GM19395 (cell line): Measurements from ENCODE around the gene RNF112.

ENCODE experiments used
- ATAC-seq: cut with Tn5 transposase; IDR thresholded peaks from one replicate; pipeline ENCODE4 v1.9.1; 2021; ENCODE audit warnings: mild to moderate bottlenecking, moderate library complexity; ENCODE audit not compliant: unreplicated experiment

The RNF112 gene

DNA sequence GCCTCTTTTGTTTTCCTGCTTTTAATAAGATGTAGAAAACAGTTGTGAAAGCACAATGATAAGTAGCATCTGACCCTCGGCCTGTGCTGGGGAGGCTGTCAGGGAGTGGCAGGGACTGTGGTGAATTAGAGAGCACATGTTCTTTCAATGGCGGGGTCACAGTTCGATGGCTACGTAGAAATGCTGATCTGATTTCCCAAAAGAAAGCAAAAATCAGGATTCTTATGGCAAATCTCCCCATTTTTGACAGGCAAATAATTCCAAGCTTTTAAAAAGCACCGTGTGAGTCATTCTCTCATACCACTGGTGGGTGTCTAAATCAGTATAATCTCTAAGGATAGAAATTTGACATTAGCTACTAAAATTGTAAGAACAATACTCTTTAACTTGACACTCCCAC lies 36.9 kb upstream of the RNF112 start:
- ATAC-seq = no peak

- ATAC-seq = no peak
These were observed 35.3 kb upstream of the RNF112 start for GRCh38 chr17:19375732-19376131.

GRCh38 chr17:19376811-19377210 lies 34.2 kb upstream of the RNF112 start:
- no peak for ATAC-seq

GRCh38 chr17:19377602-19378415 lies 33.2 kb upstream of the RNF112 start:
- peak; percentile 90 for ATAC-seq

DNA sequence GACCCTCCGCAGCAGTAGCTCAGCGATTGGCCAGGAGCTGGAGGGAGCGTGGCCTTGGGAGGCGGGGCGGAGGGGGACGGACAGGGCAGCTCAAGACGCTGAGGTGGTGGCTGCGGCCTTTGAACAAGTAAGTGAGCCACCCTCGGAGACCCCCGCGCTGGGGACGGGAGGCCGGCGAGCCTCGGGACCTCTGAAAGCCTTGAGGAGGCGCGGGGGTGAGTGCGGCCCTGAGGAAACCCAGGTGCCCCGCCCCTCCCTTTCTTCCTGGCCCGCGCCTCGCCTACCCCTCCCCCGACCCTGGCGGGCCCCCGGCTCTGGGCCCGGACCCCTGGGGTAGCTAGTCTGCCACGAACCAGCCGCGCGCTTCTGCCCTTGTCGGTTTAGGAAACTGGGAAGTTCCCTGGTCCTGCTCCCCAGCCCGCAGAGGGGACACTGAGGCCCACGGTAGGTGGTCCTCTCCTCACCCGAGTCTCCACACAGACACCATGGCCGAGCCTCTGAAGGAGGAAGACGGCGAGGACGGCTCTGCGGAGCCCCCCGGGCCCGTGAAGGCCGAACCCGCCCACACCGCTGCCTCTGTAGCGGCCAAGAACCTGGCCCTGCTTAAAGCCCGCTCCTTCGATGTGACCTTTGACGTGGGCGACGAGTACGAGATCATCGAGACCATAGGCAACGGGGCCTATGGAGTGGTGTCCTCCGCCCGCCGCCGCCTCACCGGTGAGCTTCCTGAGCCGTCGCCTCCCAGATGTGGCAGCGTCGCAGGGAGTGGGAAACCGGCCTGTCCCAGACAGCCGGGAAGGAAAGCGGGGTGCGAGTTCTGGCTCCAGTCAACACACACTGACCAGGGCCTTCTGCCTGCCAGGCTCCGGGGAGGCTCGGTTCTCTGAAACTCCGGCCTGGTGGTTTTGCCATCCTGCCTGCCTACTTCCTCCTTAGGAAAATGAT lies 32.3 kb upstream of the RNF112 start, which contains the start of gene MAPK7:
TSS of gene MAPK7 (plus strand) at position 83 of the 945 bp plus-strand sequence. CDS start at position 486, 403 bp downstream.
- peak; percentile 9 for ATAC-seq

GRCh38 chr17:19379361-19380065 lies 31.5 kb upstream of the RNF112 start:
- ATAC-seq = no peak

DNA sequence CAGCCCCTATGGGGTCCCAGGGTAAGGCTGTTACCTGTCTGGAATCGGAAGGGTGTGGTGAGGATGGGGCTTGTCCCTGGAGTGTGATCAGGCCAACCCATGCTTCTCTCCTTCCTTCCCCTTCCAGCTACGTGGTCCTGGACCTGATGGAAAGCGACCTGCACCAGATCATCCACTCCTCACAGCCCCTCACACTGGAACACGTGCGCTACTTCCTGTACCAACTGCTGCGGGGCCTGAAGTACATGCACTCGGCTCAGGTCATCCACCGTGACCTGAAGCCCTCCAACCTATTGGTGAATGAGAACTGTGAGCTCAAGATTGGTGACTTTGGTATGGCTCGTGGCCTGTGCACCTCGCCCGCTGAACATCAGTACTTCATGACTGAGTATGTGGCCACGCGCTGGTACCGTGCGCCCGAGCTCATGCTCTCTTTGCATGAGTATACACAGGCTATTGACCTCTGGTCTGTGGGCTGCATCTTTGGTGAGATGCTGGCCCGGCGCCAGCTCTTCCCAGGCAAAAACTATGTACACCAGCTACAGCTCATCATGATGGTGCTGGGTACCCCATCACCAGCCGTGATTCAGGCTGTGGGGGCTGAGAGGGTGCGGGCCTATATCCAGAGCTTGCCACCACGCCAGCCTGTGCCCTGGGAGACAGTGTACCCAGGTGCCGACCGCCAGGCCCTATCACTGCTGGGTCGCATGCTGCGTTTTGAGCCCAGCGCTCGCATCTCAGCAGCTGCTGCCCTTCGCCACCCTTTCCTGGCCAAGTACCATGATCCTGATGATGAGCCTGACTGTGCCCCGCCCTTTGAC lies 30.3 kb upstream of the RNF112 start:
- no peak for ATAC-seq

- ATAC-seq = no peak
These were observed 29.7 kb upstream of the RNF112 start for GRCh38 chr17:19381361-19381740.

DNA sequence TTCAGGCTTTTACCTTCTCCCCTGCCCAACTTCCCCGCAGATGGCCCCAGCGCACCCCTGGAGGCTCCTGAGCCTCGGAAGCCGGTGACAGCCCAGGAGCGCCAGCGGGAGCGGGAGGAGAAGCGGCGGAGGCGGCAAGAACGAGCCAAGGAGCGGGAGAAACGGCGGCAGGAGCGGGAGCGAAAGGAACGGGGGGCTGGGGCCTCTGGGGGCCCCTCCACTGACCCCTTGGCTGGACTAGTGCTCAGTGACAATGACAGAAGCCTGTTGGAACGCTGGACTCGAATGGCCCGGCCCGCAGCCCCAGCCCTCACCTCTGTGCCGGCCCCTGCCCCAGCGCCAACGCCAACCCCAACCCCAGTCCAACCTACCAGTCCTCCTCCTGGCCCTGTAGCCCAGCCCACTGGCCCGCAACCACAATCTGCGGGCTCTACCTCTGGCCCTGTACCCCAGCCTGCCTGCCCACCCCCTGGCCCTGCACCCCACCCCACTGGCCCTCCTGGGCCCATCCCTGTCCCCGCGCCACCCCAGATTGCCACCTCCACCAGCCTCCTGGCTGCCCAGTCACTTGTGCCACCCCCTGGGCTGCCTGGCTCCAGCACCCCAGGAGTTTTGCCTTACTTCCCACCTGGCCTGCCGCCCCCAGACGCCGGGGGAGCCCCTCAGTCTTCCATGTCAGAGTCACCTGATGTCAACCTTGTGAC lies 29.1 kb upstream of the RNF112 start:
- no peak for ATAC-seq

DNA sequence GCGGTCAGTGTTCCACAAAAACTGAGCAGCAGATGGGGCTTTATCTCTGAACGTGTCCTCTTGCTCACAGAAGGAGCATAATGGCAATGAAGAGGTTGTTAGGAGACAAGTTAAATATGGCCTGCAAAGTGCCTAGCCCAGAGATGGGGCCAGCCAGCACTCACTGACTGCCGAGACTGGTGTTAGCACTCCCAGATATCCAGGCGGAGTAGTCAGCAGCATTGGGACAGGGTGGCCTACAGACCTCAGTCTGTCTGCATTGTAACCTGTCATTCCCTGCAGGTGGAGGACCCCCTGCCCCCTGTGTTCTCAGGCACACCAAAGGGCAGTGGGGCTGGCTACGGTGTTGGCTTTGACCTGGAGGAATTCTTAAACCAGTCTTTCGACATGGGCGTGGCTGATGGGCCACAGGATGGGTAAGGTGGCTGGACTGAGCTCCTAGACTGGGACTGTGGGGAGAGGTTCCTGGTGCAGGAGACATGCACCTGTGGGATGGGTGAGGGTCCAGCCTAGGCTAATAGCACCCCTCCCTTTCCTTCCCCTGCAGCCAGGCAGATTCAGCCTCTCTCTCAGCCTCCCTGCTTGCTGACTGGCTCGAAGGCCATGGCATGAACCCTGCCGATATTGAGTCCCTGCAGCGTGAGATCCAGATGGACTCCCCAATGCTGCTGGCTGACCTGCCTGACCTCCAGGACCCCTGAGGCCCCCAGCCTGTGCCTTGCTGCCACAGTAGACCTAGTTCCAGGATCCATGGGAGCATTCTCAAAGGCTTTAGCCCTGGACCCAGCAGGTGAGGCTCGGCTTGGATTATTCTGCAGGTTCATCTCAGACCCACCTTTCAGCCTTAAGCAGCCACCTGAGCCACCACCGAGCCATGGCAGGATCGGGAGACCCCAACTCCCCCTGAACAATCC lies 28.2 kb upstream of the RNF112 start:
- ATAC-seq = no peak

GRCh38 chr17:19383681-19384470 lies 27.2 kb upstream of the RNF112 start:
- no peak for ATAC-seq

DNA sequence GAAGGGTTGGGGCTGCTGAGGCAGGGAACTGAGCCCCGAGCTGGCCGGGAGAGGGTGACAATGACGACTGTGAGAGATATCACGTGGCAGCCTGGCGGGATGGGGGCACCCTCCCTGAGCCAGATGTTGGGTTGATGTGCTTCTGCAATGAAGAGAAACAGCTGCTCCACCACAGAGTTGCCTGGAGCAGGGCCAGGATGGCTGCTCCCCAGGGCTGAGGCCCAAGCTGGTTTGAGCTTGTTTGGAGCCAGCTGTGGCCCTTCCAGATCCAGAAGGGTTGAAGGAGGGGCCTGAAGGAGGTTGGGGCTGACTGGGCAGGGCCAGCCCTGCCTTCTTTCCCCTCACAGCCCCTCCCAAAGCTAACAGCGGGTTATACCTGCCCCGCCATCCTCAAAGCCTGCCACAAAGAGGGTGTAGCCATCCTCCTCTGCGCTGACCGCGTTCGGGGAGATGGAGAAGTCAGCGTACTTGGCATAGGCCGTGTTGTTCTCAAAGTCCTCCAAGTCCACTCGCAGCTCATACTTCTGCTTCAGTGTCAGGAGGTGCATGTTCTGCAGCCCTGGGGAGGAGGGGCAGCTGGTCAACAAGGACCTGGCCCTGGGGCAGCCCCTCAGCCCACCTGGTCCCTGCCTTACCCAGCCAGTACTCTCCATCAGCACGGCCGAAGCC lies 26.2 kb upstream of the RNF112 start:
- no peak for ATAC-seq

DNA sequence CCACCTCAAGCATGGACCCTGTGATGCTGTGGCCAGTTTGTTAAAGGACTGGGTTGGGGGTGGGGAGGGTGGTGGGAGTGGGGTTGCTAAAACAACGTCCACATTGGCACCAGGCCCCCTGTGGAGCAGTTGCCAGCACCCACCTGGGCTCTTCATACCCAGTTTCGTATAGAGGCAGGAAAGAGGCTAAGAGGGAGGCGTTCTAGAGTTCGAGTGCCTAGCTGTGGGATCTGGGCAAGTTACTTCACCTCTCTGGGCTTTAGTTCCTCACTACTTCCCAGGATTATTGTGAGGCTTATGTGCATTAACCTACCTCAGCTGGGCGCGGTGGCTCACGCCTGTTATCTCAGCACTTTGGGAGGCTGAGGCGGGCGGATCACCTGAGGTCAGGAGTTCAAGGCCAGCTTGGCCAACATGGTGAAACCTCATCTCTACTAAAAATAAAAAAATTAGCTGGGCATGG lies 25.5 kb upstream of the RNF112 start:
- no peak for ATAC-seq

GRCh38 chr17:19386051-19386929 lies 24.7 kb upstream of the RNF112 start:
- no peak for ATAC-seq

DNA sequence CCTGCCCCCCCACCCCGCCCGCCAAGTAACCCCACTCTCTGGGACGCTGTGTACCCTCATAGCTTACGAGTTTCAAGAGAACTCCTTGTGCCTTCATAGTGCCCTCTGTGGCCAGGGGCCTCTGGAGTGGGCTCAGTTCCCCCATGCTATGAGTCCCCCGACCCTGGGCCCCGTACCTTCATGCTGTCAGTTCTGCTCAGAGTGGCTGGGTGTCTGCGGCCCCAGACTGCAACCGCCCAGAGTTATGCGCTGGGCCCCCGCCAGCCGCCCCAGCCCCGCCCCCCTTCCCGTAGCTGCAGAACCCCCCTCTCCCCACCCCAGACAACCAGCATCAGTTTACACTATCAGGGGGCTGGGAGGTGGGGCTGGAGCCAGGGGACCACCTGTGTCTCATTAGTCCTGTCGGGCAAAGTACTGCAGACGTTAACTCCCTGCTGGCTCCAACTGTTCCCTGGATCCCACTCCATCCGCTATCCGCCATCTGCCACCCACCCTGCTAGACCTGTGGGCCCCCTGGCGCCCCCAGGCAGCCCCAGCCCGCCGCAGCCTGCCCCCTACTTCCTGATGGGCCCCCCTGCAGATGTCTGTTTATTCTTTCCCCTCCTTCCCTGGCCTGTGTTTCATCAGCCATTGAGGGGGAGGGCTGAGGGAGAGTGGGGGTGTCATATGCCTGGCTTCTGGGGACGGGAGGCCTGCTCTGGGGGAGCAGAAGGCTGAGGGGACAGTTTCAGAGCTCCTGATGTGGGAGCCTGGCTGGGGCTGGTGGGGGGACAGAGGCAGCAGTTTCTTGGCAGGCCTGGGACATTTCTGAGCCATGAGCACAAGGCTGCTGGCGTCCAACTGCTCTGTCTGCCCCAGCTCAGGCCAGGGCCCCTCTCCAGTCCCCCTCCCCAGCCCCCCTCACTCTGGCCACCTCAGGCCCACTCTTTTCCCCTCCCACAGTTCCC lies 23.8 kb upstream of the RNF112 start, which contains the start of gene MFAP4:
TSS of gene MFAP4 (minus strand) at position 217 of the 947 bp plus-strand sequence. CDS start at position 182, 35 bp downstream.
- ATAC-seq = no peak
